Bone marrow (tissue), 2 donors: ENCODE results near the gene FBXO9.

Experiments
- DNase-seq, 2 donors: peaks; one replicate each; lab custom pipeline; 2025; lab: John Stamatoyannopoulos, UW

Gene FBXO9

DNA sequence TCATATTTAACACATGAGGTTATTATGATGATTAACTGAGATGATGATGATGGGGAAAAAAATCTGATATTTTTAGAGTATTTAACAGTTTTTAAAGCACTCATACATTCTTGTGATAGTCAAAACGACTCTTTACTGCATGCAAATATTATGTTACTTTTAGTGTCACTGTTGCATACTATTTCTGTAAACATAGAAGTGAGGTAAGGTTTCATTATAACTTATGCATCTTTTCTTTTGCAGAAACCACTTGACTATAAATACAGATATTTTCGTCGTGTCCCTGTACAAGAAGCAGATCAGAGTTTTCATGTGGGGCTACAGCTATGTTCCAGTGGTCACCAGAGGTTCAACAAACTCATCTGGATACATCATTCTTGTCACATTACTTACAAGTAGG, 30.1 kb downstream of the FBXO9 start:
- no peak for DNase-seq

DNA sequence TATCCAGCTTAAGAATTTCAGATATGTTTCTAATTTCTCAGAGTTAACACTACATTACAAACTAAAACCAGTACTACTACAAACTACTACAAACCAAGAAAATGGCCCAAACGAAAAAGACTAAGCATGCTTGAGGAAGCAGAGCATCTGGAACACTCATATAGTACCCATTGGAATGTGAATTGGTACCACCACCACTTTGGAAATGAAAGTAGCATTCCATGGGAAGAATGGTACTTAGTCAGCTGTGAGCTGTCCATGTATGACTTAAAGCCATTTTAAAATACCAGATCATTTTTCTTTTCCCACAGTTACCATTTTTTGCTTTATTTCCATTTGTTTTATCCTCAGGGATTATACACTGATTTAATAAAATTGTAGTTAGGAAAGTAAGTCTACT, 30.5 kb downstream of the FBXO9 start:
- no peak for DNase-seq

DNA sequence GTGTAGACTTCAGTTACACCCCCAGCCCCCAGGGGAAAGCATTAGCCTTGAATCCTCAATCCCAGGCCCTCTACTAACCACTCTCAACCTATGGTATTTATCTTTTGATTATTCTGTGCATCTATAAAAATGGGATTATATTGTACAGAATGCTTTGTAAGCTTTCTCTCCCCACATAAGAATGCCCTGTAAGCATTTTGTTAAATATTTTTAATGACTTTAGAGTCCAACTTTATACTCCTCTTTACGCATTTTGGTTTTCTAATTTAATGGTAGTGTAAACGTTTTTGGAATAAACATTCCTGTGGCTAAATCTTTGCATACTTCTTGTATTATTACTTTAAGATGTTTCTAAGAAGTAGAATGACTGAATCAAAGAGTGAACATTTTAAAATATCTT, 35.4 kb downstream of the FBXO9 start:
- no peak for DNase-seq

DNA sequence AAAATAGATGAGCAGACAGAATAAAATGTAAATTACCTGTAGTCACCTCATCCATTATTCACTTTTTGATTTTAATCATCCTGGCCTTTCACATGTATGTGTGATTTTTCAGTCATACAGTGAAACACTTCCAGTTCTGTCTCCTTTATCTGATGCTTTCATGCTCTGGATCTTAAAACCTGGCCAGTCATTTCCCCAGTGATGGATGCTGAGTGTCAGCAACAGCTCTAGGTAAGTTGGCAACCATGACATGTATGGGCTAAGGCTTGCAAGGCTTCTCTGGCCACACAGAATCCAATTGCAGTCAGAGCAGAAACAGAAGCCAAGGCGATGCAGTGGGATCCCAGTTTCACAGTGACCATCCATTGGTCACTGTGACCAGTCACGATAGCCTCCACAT, 35.8 kb downstream of the FBXO9 start:
- DNase-seq, result no peak

DNA sequence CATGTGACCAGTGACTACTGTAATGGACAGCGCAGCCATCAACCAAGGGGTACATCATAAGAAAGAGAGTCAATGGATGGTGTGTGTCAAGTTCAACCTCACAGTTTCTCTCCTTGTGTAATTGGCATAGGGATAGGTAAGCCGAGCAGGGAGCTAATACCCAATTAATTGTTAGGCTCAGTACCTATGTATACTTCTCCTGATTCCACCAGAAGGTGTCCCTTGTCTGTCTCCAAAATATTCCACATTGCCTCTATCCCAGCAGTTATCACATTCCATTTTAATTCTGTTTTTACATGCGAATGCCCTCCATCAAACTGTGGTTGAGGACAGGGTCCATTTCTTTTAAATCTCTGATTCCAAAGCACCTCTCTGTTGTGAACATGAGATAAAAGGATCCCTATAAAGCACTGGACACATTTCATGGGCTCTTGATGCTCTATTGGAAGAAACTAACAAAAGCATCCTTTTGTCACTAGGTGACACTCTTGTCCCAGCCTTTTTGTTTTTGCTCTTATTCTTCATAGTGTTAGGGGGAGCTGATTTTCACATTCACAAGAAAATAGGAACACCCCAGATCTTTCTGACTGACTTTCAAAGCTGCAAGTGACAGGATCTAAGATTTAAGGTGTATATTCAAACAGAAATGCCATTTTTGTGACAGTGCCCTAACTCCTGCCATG, 38.9 kb downstream of the FBXO9 start:
- no peak for DNase-seq

DNA sequence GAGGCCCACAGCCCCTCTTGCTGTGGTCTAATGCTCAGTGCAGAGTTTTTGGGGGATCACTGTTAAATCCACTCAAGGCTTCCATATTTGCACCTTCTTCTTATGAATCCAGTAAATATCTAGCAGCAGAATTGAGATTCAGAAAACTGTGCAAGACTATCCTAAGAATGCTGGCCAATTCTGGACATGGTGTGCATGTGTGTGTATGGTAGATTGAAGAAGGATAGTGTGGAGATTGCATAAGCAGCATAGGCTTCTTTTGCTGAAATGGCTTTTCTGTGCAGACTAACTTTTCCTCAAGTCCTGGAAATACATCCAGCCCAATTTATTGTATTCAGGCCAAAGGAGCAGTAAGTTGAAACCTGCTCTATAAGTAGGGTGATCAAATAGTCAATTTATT, 39.7 kb downstream of the FBXO9 start:
- no peak for DNase-seq

DNA sequence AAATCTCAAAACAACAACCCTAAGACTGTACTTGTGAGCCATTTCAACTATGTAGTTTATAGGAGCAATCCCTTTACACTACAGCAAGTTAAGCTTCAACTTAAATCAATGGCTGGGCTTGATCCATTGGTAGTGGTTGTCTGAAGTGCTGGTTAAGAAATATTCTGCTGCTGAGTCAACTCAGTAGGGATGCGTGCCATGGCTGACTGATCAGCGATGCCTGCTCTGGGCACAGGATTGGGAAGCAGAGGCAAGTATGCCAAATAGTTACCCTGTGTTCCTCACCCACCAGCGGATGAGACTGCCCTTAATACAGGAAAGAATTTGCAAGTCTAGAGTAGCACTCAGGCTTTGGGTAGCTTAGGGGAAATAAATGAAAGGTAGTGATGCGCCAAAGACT, 41.9 kb downstream of the FBXO9 start:
- no peak for DNase-seq

DNA sequence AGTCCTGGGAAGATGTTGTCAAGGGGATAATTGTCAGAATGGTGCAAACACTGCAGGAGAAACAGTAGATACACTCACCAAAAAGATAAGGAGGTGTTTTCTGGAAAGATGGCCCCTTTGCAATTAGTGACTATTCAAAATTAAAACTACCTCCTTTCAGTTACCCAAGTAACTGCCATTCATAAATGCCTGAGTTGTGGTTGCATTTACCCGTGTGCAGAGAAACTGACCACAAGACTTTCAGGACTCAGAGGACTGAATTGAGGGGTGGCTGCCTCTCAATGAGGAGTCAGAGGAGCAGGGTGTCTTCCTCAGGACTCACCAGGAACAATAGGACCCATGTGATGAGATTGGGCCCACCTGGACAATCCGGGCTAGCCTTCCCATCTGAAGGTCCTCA, 44.4 kb downstream of the FBXO9 start:
- DNase-seq, result no peak

DNA sequence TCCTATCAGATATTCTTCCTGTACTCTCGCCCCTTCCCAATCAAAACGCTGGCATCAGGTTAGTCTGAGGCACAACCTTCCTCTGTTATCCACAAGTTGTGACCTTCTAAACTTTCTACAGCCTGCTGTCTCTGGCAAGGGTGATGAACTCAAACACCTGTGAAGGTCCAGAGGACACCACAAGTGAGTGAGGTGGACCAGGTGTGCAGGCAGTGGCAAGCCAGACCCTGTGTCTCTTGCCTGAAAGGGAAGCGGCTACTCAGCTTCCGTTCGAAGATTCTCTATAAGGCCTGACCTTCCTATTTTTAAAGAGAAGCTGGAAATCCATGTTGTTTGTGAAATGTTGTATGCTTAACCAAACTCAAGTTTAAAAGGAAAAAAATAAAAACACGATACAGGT, 46.7 kb downstream of the FBXO9 start:
- no peak for DNase-seq

DNA sequence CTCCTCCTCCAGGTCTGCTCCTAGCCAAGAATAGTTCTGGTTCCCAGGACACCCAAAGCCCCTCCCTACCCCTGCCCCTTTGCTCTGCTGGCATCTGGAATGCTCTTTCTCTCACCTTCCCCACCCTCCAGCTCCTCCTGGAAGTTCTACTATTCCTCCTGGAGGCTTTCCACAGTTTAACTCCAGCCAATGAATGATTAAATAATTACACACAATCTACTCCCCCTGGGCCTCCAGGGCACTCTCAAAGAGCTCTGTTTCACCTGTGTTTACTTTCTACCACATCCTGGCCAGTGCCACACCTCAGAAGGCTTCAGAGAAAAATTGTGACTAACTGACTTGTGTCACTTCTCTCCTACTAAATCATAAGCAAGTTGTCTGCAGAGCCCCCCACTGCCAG, 47.2 kb downstream of the FBXO9 start:
- DNase-seq, result no peak

DNA sequence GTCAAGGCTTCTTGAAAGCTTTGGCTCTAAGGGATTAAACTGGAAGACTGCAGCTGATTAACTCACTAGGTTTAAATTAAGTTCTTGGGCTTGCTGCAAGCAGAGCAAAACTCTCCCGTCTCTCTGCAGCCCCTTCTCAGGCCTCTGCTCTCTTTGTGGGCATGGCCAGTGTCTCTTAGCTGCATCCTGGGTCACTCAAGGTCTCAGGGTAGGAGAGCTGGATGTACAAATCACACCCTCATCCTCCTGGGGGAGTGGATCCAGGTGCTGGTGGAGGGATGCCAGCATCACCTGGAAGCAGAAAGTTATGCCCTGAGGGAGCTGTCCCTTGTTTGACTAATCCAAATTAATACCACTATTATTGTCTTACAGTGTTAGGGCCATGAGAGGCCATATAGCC, 47.7 kb downstream of the FBXO9 start:
- DNase-seq, result no peak

DNA sequence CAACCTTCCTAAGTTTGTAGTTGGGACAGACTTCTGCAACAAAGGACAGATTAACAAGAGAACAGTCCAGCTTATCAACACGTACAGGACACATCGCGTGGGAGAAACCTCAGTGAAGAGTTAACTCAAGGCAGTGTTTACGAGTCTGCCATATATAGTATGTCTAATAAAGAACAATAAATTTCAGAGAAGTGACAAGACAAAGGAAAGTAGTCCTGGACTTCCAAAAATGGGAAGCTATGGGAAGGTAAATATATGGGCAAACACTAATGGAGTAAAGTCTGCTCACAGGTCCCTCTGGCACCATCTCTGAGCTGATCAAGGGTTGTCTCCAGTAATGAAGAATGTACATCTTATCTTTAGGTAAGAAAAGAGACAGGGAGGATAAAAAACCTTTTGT, 48.5 kb downstream of the FBXO9 start:
- DNase-seq, result no peak

DNA sequence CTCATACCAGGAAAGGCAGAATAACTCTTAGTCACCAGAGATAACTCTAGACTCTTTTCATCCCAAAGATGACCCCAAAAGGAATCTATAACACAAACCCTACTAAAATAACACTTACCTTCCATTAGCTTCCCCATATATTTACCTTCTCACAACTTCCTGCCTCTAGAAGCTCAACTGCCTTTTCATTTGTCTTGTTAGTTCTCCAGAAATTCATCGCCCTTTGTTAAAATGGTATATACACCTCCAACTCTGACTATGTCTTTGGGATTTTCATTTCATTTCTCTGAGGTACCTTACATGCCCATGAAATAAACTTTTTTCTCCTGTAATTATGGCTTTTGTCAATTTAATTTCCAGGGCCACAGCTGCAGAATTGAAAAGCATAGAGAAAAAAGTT, 49.9 kb downstream of the FBXO9 start:
- no peak for DNase-seq

DNA sequence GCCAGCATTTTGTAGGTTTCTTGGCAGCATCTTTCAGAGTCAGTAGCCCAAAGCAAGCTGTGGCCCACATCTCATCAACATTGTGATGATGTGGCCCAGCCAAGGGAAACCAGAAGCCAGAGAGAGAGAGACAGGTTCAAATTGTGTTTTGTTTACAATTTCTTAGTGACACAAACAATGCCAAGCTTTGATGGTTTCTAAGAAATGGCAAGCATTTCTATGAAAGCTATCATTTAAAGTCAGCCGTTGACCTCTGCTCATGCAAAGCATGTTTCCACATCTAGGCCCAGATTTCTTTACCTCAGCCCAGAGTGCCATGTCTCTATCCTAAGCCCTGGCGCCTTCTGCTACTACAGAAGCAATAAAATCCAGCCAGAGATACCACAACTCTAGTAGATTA, 50.5 kb downstream of the FBXO9 start:
- no peak for DNase-seq

DNA sequence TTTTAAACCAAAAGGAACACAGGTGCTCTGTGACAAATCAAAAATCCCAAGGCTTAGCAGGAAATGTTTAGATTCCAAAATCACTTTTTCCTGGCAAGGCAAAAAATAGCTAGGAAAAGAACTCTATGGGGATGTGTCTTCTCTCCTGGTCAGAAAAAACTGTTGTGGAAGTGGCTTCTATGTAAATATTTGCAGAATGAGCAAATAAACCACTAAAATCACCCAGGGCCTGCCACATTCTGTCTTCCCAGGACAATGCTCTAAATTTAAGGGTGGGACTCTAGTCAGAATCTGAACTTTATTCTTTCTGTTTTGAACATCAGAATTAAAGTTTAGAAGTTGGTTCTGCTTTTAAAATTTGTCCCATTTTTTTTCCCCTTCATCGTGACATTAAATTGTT, 54.1 kb downstream of the FBXO9 start:
- no peak for DNase-seq

DNA sequence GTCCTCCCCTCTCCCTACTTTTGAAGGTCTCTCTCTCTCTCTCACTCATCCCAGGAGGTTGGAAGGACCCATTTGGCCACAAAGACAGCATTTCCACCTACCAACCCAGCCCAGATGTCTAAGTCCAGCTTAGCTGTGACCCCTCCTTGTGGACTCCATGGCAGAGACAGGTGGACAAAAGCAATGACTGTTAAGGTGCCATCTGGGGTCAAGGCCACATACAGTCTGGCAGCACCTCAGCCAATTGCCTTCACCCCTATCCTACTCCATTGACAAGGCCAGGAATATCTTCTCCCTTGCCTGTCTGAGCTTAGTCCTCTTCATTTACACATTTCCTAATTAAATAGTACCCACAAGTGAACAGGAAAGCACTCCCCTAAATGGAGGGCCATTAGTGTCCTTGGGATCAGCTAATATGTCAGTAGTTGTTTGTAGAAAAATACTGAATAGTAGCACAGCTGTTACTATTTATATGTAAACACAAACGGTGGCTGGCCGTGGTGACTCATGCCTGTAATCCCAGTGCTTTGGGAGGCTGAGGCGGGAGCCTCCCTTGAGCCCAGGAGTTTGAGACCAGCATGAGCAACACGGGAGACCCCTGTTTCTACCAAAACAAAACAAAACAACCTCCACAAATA, 54.7 kb downstream of the FBXO9 start:
- DNase-seq, result no peak

DNA sequence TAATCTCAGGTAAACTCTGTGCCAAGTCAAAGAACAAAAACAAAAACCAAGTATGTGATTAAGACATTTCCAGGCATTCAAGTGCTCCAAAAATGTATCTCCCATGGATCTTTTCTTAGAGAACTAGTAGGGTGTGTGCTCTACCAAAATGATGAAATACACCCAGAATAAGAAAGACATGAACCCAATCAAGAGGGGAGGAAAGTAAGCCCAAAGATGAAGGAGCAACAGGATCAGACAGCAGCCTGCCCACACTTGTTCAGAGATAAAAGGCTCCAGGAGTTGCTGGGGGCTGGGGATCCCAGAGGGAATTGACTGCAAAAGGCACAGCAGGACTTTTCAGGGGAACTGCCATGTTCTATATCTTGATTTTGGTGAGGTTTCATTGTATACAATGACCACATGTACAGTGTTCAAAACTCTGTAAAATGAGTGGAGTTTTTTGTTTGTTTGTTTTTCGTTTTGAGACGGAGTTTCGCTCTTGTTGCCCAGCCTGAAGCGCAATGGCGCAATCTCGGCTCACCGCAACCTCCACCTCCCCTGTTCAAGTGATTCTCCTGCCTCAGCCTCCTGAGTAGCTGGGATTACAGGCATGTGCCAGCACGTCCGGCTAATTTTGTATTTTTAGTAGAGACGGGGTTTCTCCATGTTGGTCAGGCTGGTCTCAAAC, 59.1 kb downstream of the FBXO9 start:
- DNase-seq, result no peak

DNA sequence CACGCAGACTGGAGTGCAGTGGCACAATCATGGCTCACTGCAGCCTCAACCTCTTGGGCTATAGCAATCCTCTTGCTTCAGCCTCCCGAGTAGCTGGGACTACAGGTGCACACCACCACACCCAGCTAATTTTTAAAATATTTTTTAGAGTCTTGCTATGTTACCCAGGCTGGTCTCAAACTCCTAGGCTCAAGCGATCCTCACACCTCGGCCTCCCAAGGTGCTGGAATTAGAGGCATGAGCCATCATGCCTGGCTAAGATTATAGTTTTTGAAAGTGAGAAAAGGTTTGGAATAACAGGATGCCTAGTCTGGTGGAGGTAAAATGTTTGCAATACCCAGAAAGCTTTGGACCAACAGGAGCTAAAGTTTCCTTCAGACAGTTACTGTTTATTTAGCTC, 60.1 kb downstream of the FBXO9 start:
- no peak for DNase-seq

DNA sequence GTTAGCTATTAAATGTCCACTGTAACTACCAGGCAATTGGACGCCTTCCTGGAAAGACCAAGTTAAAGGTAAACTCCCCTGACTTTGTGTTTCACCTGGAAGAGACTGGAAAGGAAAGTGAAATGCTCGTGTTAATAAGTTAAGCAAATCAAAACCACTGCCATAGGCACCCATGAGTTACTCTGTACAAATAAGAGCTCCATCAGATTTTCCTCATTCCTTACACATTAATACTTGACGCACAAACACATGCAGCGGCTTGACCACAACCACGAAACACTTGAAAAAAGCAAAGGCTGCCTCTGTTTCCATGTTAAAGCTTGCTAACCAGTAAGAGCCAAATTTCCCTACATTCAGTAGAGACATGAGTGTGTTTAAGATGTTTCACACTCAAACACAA, 63.6 kb downstream of the FBXO9 start:
- no peak for DNase-seq

DNA sequence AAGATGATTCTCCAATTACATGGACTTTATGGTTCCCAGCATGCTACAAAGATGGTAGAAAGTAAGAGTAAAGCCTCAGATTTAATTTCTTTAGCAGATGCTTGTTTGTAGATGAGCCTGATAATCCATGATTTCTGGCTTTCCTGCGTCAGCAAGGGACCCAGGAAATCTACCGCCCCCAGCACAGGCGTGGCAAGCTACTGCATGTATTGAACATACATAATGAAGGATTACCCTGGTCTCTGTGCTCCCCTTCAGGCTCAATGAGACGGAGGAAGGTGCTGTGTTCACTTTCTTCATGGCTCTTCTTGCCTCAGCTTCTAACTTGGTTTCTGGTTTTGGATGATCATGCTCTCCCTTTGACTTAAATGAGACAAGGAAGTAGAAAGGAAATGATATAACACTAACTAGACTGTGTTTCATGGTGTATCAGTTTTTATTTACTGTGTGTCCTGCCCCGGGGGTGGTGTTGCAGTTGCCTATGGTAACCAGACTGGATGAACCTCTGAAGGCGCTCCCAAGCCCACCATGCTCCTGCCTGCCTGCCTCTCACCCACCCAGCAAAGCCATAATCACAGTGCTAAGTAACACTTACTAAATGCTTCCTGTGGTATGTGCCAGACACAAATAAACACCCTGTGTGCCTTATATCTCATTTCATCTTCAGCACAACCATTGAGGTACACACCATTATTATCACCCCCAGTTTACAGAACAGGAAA, 65.5 kb downstream of the FBXO9 start:
- no peak for DNase-seq

DNA sequence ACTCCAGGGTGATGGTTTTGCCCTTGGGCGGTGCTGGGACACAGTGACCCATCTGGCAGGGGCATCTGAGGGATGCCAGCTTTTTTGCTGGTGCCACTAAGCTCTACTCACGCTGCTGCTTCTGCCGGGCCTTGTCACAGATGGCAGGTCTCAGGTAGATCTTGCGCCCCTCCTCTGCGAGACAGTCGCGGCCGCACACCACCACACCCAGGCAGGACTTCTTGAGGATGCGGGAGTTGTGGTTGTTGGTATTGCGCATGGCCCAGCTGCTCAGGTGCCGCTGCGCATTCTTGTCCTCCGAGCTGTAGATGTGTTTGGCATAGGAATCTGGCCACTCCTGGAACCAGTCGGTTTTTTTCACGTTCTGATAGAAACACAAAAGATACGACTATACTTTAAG, 68.8 kb downstream of the FBXO9 start:
- no peak for DNase-seq

DNA sequence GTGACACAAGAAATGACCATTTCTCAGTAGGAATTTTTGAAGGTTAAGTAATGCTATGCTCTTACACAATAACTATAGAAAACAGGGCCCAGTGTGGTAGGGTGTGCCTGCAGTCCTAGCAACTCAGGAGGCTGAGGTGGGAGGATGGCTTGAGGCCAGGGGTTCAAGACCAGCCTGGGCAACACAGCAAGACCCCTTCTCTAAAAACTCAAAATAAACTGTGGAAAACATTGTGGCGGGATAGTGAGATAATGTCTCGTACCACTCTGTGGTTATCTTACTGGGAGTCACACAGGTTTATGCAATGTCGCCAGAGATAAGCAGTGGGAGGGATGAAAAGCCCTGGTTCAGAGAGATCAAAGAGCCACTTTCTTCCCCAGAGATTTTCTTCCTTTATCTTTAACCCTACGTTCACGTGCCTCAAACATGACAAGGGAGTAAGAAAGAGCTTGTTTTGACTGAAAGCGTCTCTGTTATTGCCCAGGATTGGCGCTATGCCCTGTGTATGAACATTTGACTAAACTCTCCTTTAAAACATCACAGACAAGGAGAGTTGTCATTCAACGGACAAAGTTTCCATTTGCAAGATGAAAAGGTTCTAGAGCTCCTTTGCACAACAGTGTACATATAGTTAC, 69.5 kb downstream of the FBXO9 start:
- DNase-seq, result no peak
